ACHN (cell line): ENCODE data around the gene TAS2R46.
"Not testable (repeated sequence)": the region's sequence is repeated elsewhere in the genome, so short reads cannot be mapped to it uniquely, and the experiment has no call there.

Source experiments
- DNase-seq: peaks from one replicate; pipeline ENCODE4 v3.0.0-alpha.2; 2015
- in situ Hi-C: cut with HindIII; loops from 2 replicates; pipeline ENCODE4 v1.10.0; 2017; ENCODE audit warnings: low sequenced_read_pairs, low pct_ligation_motif_present, low pct_unique_long_range_greater_than_20kb

The TAS2R46 gene

DNA sequence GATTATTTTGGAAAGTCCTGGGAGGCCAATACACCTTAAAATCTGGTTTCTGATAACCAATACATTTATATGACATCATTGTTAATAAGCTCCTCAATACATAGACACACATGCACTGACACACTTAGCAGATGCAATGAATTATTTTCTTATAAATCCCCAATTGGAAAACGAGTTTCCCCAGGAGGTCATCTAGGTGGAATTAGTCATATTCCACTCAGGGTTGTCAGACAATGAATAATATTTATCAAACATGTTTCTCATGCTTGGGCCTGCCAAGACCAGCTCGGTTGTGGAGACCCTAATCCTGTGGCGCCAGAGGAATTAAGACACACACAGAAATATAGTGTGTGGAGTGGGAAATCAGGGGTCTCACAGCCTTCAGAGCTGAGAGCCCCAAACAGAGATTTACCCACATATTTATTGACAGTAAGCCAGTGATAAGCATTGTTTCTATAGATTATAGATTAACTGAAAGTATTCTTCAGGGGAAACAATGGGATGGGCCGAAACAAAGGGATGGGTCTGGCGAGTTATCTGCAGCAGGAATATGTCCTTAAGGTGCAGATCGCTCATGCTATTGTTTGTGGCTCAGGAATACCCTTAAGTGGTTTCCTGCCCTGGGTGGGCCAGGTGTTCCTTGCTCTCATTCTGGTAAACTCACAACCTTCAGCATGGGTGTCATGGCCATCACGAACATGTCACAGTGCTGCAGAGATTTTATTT lies 12.1 kb downstream of the TAS2R46 start:
- DNase-seq, in situ Hi-C loops: not testable (repeated sequence)

GRCh38 chr12:11041366-11041765 lies 20.7 kb downstream of the TAS2R46 start:
- DNase-seq, in situ Hi-C loops: not testable (repeated sequence)

DNA sequence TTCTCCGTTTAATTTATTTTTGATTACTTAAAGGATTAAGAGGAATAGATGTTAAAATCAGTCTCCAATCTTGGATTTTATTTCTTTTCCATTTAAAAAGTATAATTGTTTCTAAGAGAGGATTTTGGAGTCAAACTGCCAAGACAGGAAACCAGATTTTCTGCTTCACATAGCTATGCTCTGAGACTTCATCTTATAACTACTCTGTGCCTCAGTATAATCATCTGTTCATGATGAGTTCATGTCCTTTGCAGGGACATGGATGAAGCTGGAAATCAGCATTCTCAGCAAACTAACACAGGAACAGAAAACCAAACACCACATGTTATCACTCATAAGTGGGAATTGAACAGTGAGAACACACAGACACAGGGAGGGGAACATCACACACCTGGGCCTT lies 21.9 kb downstream of the TAS2R46 start:
- in situ Hi-C loops, result no loop called here

DNA sequence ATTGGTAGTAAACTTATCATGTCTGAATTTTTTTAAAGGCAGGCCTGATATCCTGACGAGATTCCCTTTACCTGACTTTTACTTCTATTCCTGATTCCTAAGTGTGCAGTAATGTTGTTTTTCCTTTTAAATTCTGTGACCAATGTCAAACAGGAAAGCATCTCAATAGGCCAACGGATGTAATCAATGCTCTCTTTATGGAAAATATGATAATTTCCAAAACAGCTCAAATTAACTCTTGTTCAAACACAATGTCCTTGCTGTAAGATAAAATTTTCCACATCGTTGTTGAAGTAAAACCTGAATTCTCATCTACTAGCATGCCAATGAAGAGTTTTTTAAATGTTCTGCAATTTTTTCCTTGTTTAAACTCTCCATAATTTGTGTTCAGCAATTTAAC lies 22.9 kb downstream of the TAS2R46 start:
- in situ Hi-C loops, result no loop called here
- no peak for DNase-seq

More for the DNA sequence above, 21.9 kb downstream of the TAS2R46 start:
- no peak for DNase-seq

DNA sequence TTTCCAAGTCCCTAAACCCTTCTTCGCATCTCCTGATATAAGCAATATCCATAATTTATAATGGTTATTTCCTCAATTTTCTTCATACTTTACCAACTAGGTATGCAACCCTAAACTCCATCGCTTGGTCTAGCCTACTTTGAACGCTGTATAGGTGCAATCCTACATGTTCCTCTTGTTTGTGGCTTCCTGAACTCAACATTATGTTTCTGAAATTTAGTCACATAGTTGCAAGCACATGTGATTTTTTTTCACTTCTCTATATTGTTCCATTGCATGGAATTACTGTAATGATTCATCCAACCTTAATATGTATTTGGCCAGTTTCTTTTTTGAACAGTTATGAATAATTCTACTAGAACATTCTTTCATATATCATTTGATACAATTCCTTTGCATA lies 28.1 kb downstream of the TAS2R46 start:
- in situ Hi-C loops, DNase-seq: not testable (repeated sequence)

GRCh38 chr12:11031307-11031706 lies 30.8 kb downstream of the TAS2R46 start, which contains the start of gene TAS2R31:
TSS of gene TAS2R31 (minus strand) at chr12:11031407. CDS start at chr12:11031335, 72 bp downstream.
- DNase-seq, result no peak
- in situ Hi-C loops, result no loop called here

DNA sequence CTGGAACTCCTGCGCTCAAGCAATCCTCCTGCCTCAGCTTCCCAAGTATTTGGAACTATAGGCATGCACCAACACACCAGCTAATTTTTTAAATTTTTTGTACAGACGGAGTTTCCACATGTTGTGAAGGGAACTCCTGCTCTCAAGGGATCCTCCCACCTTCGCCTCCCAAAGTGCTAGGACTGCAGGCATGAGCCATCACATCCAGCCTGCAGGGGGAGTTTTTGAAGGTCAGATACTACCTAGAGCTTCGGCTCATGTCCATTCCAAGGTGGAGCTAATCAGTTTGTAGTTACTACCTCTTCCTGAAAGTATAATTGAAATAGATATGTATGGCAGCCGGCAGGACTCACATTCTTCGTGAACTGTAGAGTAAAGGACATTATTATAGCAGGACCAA lies 36.0 kb downstream of the TAS2R46 start:
- in situ Hi-C loops, result no loop called here
- DNase-seq, result peak; percentile 15

- DNase-seq, result no peak
Measured at GRCh38 chr12:11023387-11023786, 38.7 kb downstream of the TAS2R46 start.

DNA sequence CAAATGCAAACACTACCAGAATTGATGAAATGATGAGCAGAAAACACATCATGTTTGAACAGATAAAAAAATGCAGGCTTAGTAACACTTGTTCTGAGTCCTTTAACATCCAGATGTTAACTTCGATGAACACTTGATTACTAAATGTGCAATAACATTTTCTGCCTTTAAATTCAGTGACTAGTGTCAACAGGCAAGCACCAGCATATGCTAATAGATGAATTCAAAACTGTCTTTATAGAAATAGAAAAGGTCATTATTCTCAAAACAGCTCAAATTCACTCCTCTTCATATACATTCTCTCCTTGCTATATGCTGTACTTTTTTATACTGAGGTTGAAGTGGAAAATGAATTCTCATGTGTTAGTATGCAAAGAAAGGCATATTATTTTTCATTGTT lies 39.6 kb downstream of the TAS2R46 start, which contains the start of gene TAS2R19:
Gene TAS2R19 (minus strand): TSS at position 101 of the 400 bp plus-strand sequence. CDS start 49 bp downstream, at position 52.
- in situ Hi-C loops, result no loop called here
- no peak for DNase-seq

More at GRCh38 chr12:11023387-11023786, 38.7 kb downstream of the TAS2R46 start:
- in situ Hi-C loops, result no loop called here

DNA sequence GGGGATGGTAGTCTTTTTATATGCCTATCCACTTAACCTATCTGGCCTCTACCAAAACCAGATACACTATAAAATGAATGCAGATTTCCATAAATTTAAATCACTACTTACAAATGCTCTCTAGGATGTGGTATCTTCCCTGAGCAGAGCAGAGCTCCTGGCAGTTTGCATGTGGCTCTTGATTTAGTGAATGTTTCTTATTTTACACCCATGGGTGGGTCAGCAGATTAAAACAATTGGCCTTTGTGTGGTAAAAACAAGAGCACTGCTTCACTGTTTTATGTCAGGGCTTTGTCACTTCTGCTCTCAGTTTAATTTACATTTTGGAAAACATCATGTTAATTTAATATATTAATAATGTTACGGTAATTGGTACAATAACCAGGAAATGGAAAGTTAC lies 45.2 kb downstream of the TAS2R46 start:
- no peak for DNase-seq
- in situ Hi-C loops, result no loop called here

DNA sequence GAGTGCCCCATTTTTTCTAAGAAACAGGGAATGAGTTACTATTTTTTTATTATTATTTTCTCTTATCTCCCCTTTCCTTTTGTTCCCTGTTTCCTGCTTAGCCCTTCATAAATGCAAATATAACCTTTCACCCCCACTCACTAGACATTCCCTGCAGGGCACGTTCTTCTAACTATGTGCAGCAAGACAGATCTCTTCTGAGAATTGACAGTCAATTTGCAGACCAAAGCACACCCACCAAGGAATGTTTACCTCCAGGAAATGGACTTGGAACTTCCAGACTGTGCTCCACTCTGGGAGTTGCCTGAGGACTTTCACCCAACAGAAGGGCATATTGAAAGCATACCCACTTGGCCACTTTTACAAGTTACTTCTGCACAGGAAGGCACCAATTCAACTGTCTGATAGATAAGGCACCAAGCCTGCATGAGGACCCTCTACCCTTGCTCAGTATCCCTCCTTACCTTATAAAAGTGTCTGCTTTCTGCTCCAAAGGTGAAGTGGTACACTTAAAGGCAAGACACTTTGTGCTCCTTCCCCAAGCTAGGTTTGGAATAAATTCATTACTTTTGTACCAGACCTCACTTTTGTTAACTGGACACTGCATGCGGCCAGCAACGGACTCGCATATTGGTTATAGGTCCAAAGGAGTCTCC lies 46.2 kb downstream of the TAS2R46 start:
- DNase-seq, result no peak
- in situ Hi-C loops, result no loop called here

DNA sequence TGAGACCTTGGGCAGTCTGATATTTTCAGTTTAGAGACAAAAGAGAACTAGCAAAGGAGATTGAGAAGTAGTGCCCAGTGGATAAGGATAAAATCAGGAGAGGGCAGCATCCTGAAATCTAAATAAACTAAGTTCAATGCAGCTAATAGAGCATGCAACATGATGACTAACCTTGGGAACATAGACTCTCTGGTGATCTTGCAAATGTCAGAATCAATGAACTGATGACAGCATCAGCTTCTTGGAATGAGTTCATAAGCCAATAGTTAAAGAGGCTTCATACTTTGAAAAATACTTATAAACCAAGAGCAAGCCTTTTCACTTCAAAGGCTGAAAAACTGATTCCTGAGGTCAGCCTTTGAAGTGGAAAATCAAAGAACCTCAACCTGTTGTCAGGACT lies 47.9 kb downstream of the TAS2R46 start:
- in situ Hi-C loops, result no loop called here
- DNase-seq, result no peak
